ENCODE results near the gene PAQR4. TPM values are rescaled to one million over a fixed set of nuclear protein-coding genes. Genes with fewer than 3 reads are reported as not detected.

PAQR4 gene
- total RNA-seq, 1 donor from 2014 or later: 11.8 TPM

DNA sequence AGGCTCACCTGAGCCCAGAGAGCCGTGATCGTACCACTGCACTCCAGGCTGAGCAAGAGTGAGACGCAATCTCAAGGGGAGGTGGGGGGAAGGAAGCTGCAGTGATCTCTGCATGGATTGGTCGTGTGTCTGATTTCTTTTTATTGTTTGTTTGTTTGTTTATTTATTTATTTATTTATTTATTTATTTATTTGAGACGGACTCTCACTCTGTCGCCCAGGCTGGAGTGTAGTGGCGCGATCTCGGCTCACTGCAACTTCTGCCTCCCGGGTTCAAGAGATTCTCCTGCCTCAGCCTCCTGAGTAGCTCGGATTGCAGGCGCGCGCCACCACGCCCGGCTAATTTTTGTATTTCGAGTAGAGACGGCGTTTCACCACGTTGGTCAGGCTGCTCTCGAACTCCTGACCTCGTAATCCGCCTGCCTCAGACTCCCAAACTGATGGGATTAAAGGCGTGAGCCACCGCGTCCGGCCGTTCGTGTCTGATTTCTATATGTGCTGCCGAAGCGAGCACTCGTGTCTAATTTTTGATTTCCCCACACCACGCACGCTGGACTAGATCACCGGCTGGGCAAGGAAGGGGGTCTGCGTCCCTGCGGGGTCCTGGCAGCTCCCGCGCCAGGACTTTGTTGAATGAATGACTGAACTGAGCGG is 50.6 kb downstream of the PAQR4 start:
- TF ChIP-seq, protein P1, sequence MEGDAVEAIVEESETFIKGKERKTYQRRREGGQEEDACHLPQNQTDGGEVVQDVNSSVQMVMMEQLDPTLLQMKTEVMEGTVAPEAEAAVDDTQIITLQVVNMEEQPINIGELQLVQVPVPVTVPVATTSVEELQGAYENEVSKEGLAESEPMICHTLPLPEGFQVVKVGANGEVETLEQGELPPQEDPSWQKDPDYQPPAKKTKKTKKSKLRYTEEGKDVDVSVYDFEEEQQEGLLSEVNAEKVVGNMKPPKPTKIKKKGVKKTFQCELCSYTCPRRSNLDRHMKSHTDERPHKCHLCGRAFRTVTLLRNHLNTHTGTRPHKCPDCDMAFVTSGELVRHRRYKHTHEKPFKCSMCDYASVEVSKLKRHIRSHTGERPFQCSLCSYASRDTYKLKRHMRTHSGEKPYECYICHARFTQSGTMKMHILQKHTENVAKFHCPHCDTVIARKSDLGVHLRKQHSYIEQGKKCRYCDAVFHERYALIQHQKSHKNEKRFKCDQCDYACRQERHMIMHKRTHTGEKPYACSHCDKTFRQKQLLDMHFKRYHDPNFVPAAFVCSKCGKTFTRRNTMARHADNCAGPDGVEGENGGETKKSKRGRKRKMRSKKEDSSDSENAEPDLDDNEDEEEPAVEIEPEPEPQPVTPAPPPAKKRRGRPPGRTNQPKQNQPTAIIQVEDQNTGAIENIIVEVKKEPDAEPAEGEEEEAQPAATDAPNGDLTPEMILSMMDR (IDR thresholded peaks at IDR 0.05; ENCODE audit: unreplicated experiment): no peak
- peak overlapping the region; percentile 77 for H3K4me3 Mint-ChIP-seq (ENCODE audit: unreplicated experiment)
- H3K27ac Mint-ChIP-seq (ENCODE audit: unreplicated experiment): no peak overlapping the region
- H3K4me1 Mint-ChIP-seq (ENCODE audit: unreplicated experiment): peaks cover 26% of the 10 kb centered on the region
- H3K9me3 Mint-ChIP-seq (ENCODE audit: unreplicated experiment): no peaks in the 10 kb centered on the region
- H3K27me3 Mint-ChIP-seq (ENCODE audit: unreplicated experiment): peaks cover 26% of the 10 kb centered on the region
- no peak for DNase-seq (ENCODE audit: low spot score)
- peaks cover 4% of the 10 kb centered on the region for H3K36me3 Mint-ChIP-seq (ENCODE audit: low read depth, unreplicated experiment)

DNA sequence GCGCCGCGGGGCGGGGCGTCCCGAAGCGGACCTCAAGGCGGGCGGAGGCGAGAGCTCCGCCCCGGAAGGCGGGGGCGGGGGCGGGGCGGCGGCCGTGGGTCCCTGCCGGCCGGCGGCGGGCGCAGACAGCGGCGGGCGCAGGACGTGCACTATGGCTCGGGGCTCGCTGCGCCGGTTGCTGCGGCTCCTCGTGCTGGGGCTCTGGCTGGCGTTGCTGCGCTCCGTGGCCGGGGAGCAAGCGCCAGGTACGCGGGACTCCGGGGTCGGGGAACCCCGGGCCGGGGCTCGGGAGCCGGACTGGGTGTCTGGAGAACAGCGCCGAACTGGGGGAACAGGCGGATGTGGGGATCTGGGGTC is 51.1 kb downstream of the PAQR4 start, which contains the start of gene TNFRSF12A:
Gene TNFRSF12A (plus strand): TSS at position 122 of the 357 bp plus-strand sequence. CDS start 30 bp downstream, at position 152.
- TF ChIP-seq, protein P1 (IDR thresholded peaks at IDR 0.05; ENCODE audit: unreplicated experiment): no peak
- Mint-ChIP-seq H3K9me3 (ENCODE audit: unreplicated experiment) (no peaks in the 10 kb centered on the region), H3K4me3 (ENCODE audit: unreplicated experiment) (peak within 1 kb of the TSS; percentile 77), H3K4me1 (ENCODE audit: unreplicated experiment) (peaks cover 26% of the 10 kb centered on the region), H3K36me3 (ENCODE audit: low read depth, unreplicated experiment) (no peaks in the 10 kb centered on the region), H3K27me3 (ENCODE audit: unreplicated experiment) (peaks cover 26% of the 10 kb centered on the region), H3K27ac (ENCODE audit: unreplicated experiment) (no peak within 1 kb of the TSS)
- peak; percentile 72 for DNase-seq (ENCODE audit: low spot score)

DNA sequence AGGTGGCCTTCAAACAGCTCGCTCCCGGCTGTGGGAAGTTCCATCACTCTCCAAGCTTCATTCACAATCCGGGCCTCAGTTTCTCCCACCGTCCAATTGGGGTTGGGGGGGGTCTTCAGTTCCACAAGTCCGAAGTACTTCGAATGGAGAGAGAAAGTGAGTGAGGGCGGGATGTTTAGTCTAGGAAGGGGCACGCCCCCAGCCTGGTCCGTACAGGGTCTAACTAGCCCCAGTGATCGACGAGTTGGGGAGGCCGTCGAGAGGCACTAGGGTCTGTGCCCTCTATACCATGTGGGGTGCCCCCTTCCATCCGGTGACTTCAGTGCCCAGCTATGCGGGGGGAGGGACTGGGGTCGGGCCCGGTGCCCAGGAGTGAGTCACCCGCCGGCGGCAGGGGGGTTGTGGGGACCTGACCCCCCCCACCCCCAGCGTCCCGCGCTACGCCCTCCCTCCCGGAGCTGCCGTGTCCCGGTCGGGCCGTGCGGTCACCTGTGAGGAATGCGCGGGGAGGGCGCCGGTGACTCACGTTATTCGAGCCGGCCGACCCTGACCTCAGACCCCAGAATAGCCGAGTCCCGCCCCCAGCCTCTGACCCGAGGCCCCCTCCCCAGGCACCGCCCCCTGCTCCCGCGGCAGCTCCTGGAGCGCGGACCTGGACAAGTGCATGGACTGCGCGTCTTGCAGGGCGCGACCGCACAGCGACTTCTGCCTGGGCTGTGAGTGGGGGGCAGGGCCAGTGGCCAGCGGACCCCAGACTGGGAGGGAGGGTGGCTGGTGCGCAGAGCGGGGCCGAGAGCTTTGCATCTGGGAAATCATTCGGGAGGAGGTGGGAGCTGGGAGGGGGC is 51.7 kb downstream of the PAQR4 start:
- H3K9me3 Mint-ChIP-seq (ENCODE audit: unreplicated experiment): no peaks in the 10 kb centered on the region
- H3K4me1 Mint-ChIP-seq (ENCODE audit: unreplicated experiment): peaks cover 26% of the 10 kb centered on the region
- H3K36me3 Mint-ChIP-seq (ENCODE audit: low read depth, unreplicated experiment): no peaks in the 10 kb centered on the region
- peak overlapping the region; percentile 65 for H3K4me3 Mint-ChIP-seq (ENCODE audit: unreplicated experiment)
- H3K27me3 Mint-ChIP-seq (ENCODE audit: unreplicated experiment): peaks cover 25% of the 10 kb centered on the region
- TF ChIP-seq, protein P1 (IDR thresholded peaks at IDR 0.05; ENCODE audit: unreplicated experiment): no peak
- no peak for DNase-seq (ENCODE audit: low spot score)
- no peak overlapping the region for H3K27ac Mint-ChIP-seq (ENCODE audit: unreplicated experiment)

DNA sequence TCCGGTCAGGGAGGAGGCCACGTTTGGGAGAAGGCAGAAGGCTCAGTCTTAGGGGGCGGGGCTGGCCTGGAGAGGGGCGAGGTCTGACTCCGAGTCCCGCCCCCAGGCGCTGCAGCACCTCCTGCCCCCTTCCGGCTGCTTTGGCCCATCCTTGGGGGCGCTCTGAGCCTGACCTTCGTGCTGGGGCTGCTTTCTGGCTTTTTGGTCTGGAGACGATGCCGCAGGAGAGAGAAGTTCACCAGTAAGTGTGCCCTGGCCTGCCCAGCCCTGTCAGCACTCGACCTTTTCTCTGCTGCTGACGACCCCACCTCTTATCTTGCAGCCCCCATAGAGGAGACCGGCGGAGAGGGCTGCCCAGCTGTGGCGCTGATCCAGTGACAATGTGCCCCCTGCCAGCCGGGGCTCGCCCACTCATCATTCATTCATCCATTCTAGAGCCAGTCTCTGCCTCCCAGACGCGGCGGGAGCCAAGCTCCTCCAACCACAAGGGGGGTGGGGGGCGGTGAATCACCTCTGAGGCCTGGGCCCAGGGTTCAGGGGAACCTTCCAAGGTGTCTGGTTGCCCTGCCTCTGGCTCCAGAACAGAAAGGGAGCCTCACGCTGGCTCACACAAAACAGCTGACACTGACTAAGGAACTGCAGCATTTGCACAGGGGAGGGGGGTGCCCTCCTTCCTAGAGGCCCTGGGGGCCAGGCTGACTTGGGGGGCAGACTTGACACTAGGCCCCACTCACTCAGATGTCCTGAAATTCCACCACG is 52.5 kb downstream of the PAQR4 start:
- Mint-ChIP-seq H3K27me3 (ENCODE audit: unreplicated experiment) (peaks cover 27% of the 10 kb centered on the region), H3K27ac (ENCODE audit: unreplicated experiment) (no peak overlapping the region), H3K4me3 (ENCODE audit: unreplicated experiment) (peak overlapping the region; percentile 65), H3K36me3 (ENCODE audit: low read depth, unreplicated experiment) (peaks cover under 1% of the 10 kb centered on the region), H3K9me3 (ENCODE audit: unreplicated experiment) (no peaks in the 10 kb centered on the region), H3K4me1 (ENCODE audit: unreplicated experiment) (peaks cover 24% of the 10 kb centered on the region)
- TF ChIP-seq, protein P1 (IDR thresholded peaks at IDR 0.05; ENCODE audit: unreplicated experiment): no peak
- DNase-seq (ENCODE audit: low spot score): peak; percentile 68
